Progenitor cell of endocrine pancreas (in vitro differentiated cells): ENCODE results near the gene ZMYM5. TPM values are rescaled to one million over a fixed set of nuclear protein-coding genes. Genes with fewer than 3 reads are reported as not detected.

Source experiments
- DNase-seq: peaks from one replicate; pipeline ENCODE4 v3.0.0; 2021; ENCODE audit warnings: low spot score; ENCODE audit not compliant: unreplicated experiment
- H3K27ac Mint-ChIP-seq: 2 replicates; pipeline ENCODE4 v1.8.0; 2021; ENCODE audit warnings: mild to moderate bottlenecking, moderate library complexity, mixed read lengths
- H3K27me3 Mint-ChIP-seq: 2 replicates; pipeline ENCODE4 v1.8.0; 2021; ENCODE audit warnings: mixed read lengths
- H3K36me3 Mint-ChIP-seq: 2 replicates; pipeline ENCODE4 v1.8.0; 2022; ENCODE audit warnings: mixed read lengths; ENCODE audit not compliant: insufficient read depth
- H3K4me1 Mint-ChIP-seq: 2 replicates; pipeline ENCODE4 v1.8.0; 2021; ENCODE audit warnings: low read depth, mixed read lengths
- H3K4me3 Mint-ChIP-seq: 2 replicates; pipeline ENCODE4 v1.8.0; 2021; ENCODE audit warnings: low read depth, mild to moderate bottlenecking, moderate library complexity, mixed read lengths
- H3K9me3 Mint-ChIP-seq: 2 replicates; pipeline ENCODE4 v1.8.0; 2021; ENCODE audit warnings: low read depth, mixed read lengths
- CTCF ChIP-seq: fragments of 200-600 bp; sonication (generic); IDR thresholded peaks from one replicate; pipeline ENCODE4 v1.5.0; 2021; ENCODE audit warnings: antibody characterized with exemption, mild to moderate bottlenecking; ENCODE audit not compliant: unreplicated experiment
- total RNA-seq: library from RNA; stranded (reverse); gene quantifications from 2 replicates; pipeline ENCODE4 v1.2.1, GENCODE V29; 2021

Gene ZMYM5
- total RNA-seq, 1 donor from 2014 or later: 21.5 TPM

DNA sequence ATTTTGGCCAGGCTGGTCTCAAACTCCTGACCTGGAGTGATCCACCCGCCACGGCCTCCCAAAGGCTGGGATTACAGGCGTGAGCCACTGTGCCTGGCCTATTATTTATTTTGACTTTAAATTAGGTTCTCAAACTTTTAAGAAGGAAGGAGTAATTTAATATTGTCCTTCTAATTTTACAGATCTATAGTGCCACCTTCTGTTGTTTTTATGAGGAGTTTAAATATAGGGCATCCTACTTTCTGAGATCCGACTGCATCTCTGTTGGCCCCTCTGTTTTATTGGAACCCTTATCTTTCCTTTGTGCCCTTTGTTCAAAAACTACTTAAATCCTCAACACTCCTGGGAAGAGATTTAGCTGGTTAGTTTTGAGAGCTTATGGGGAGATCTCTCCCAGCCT lies 25.4 kb upstream of the ZMYM5 start:
- Mint-ChIP-seq H3K27me3 (no peaks in the 10 kb centered on the region), H3K4me3 (no peak overlapping the region), H3K36me3 (no peaks in the 10 kb centered on the region), H3K9me3 (no peaks in the 10 kb centered on the region), H3K27ac (no peak overlapping the region), H3K4me1 (no peaks in the 10 kb centered on the region)
- no peak for DNase-seq
- TF ChIP-seq CTCF: no peak

DNA sequence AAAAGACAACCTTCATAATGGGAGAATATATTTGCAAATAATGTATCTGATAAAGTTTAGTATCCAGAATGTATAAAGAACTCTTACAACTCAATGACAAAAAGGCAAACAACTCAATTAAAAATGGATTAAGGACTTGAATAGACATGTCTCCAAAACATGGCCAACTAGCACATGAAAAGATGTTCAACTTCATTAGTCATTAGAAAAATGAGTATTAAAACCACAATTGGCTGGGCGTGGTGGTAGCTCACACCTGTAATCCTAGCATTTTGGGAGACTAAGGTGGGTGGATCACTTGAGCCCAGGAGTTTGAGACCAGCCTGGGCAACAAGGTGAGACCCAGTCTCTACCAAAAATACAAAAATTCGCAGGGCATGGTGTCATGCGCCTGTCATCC lies 18.8 kb upstream of the ZMYM5 start:
- TF ChIP-seq CTCF: no peak
- H3K36me3 Mint-ChIP-seq: no peaks in the 10 kb centered on the region
- no peak for DNase-seq
- no peak overlapping the region for H3K27ac Mint-ChIP-seq
- H3K9me3 Mint-ChIP-seq: no peaks in the 10 kb centered on the region
- no peaks in the 10 kb centered on the region for H3K27me3 Mint-ChIP-seq
- H3K4me1 Mint-ChIP-seq: no peaks in the 10 kb centered on the region
- no peak overlapping the region for H3K4me3 Mint-ChIP-seq

GRCh38 chr13:19881641-19882040 lies 18.2 kb upstream of the ZMYM5 start:
- no peaks in the 10 kb centered on the region for H3K36me3 Mint-ChIP-seq
- TF ChIP-seq CTCF: no peak
- no peaks in the 10 kb centered on the region for H3K4me1 Mint-ChIP-seq
- no peaks in the 10 kb centered on the region for H3K9me3 Mint-ChIP-seq
- H3K4me3 Mint-ChIP-seq: no peak overlapping the region
- H3K27ac Mint-ChIP-seq: no peak overlapping the region
- H3K27me3 Mint-ChIP-seq: no peaks in the 10 kb centered on the region
- no peak for DNase-seq

DNA sequence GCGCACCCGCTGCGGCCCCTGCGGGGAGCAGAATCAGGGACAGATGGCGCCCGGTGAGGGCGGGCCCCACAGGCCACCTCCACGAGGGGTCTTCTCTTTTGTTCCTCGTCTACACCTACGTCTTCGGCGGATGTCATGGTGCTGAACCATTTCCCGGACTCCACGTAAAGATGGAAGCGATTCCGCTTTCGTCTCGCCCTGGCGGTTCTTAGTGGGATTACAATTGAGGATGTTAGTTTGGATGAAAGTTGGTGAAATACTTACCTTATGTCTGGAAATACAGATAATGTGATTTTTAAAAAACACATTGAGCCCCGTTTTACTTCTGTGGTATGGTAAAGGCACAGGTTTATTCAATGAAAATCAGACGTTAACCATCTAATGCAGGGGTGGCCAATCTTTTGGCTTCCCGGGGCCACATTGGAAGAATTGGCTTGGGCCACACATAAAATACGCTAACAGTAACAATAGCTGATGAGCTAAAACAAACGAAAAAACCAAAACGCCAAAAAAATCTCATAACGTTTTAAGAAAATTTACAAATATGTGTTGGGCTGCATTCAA lies 1.4 kb upstream of the ZMYM5 start:
- Mint-ChIP-seq H3K27ac (peak overlapping the region; percentile 99), H3K4me3 (peak overlapping the region; percentile 92), H3K27me3 (no peaks in the 10 kb centered on the region), H3K9me3 (no peaks in the 10 kb centered on the region), H3K4me1 (peaks cover 20% of the 10 kb centered on the region), H3K36me3 (no peaks in the 10 kb centered on the region)
- TF ChIP-seq CTCF: peak; percentile 71
- DNase-seq: peak; percentile 51

GRCh38 chr13:19864024-19864745 lies 736 bp upstream of the ZMYM5 start:
- no peak for TF ChIP-seq CTCF
- peak overlapping the region; percentile 92 for H3K4me3 Mint-ChIP-seq
- peak; percentile 43 for DNase-seq

More at GRCh38 chr13:19864024-19864745, 736 bp upstream of the ZMYM5 start:
- H3K27me3 Mint-ChIP-seq: no peaks in the 10 kb centered on the region
- peak overlapping the region; percentile 99 for H3K27ac Mint-ChIP-seq
- H3K4me1 Mint-ChIP-seq: peaks cover 20% of the 10 kb centered on the region
- no peaks in the 10 kb centered on the region for H3K36me3 Mint-ChIP-seq
- H3K9me3 Mint-ChIP-seq: no peaks in the 10 kb centered on the region
